ENCODE measurements around the gene NR3C2. TPM values are rescaled to one million over a fixed set of nuclear protein-coding genes. Genes with fewer than 3 reads are reported as not detected.

NR3C2 gene
- polyA plus RNA-seq, 12 donors: 10.3 to 24.0 (median 17.4) TPM; not detected in 1

GRCh38 chr4:148263802-148264201 is 178.4 kb downstream of the NR3C2 start:
- DNase-seq: no peak

- DNase-seq: no peak
These were observed 179.1 kb downstream of the NR3C2 start for GRCh38 chr4:148263127-148263526.

DNA sequence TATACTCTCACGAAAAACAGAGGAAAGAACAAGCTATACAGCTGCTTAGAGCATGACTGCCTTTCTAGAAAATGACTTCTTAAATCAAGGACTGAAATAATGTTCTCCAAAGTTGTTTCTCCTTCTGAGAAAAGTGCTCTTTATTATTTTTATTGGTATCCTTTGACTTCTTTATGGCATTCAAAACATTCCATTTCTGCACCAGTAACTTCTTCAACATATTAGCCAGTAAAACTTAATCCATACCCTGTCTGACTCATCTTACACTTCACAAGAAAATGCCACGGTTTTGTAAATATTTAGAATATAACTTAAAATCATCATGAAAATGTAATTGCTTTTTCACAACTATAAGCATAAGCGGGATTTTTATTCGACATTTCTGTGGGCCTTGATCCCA is 180.4 kb downstream of the NR3C2 start:
- no peak for DNase-seq

GRCh38 chr4:148259841-148260240 is 182.4 kb downstream of the NR3C2 start:
- DNase-seq: no peak

- peak; percentile 67 for DNase-seq
These were observed 183.7 kb downstream of the NR3C2 start for GRCh38 chr4:148258535-148258934.

DNA sequence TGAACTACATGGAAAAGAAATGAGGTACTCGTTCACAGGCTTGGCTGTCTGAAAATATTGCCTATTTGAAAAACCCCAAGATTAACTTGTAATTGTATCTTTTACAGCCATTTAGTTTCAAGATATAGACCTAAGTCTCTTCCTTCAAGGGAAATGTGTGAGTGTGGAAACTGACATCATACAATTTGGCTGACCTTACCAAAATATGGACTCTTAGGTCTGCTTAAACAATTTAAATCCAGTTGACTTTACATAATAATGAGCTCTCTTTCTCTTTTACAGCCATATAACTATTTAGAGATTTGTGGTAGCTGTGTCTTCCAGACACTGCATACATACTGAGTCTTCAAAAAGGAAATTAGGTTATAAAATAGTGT is 186.9 kb downstream of the NR3C2 start:
- DNase-seq: peak; percentile 21

DNA sequence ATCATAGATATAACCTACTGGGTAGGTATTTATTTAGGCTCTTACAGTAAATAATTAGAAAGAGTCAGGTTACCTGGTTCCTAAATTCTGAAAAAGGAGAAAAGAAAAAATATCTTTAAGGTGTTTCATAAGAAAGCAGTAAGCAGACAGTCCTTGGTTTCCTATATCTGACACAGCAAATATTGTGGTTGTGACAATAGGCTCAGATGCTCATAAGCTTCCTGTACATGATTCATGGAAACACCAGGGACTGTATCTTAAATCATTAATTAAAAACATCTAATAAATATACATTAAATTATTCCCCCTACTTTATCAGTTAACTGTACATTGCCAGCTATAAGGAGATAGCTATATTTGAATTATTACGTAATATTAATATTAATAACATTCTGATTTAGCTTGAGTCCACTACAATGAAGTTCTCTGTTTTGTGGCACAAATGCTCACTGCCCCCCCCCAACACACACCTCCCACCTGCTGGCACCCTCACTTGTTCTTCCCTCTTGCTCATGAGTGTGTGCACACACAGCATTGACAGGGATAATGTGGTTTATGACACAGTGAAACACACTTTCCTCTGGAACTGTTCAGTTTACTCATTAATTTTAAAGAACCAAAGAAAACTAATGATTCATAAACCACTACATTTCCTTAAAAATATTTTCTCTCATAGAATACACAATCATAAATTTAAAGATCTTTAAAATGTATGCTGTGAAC is 187.4 kb downstream of the NR3C2 start:
- DNase-seq: no peak

DNA sequence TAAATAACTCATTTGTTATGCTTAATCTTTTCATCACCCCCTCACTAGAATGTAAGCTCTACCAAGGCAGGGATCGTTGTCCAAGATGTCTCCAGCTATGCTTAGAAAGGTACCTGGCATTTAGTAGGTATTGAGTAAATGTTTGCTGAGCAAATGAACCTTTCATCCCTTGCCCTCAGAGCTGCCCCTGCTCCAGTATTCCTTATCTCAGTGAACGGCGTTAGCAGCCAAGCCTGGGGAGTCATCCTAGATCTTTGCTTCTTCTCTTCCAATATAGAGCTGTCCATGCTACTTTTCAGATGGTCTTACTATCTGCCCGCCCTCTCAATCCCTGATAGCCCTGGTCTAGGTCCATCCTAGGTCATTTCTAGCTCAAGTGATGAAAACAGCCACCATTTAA is 188.4 kb downstream of the NR3C2 start:
- no peak for DNase-seq

- no peak for DNase-seq
These were observed 193.4 kb downstream of the NR3C2 start for GRCh38 chr4:148248824-148249223.

GRCh38 chr4:148245015-148245414 is 197.2 kb downstream of the NR3C2 start:
- DNase-seq: no peak

DNA sequence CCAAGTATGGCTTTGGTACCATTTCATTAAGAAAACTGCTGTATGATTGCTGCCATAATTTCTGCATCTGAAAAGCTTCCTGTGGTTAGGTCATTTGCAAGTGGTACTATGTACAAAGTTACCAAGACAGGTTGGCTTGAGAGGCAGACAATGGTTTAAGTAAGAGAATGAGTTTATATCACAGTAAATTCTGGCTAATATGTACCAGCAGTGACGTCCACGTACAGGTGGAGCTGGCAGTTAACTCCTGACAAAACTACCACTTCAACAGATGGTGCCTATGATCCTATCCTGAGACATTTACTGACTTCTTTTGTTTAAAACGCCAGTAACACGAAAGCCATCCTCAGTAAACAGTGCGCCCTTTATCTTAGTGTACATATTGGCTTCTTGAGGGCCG is 198.4 kb downstream of the NR3C2 start:
- no peak for DNase-seq

DNA sequence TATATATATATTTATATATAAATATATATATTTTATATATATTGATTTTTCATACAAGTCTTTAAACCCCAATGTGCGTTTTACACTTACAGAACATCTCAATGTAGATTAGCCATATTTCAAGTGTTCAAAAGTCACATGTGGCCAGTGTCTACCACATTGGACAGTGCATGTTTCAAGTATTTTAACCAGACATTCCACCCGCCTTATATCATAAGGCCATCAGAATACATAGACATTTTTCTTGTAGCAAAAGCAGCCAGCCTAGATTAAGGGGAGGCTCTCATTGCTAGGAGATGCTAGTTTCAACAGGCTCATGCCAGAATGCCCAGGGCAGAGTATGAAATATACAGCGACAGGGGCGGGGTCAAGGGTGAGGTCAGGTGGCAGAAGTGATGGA is 202.0 kb downstream of the NR3C2 start:
- no peak for DNase-seq

DNA sequence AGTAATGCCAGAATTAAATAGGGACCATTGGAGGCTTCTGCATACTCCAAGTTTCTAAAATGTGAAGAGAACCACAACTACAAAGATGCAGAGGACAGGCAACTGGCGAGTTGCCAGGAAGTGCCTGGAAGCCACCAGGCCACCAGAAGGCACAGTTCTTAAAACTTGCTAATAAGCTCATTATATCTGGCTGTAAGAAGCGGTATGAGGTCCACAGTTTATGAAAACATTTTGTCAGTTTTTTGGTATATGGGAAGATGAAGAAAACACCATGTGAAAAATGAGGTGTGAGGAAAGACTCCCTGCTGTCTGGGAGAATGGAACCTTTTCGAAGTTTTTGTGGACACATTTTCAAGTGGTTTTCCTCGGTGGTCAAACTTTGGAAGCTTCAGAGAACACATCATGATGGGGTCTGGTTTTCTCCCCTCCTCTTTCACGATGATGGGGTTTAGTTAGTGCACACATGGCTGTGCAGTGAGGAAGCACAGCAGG is 202.7 kb downstream of the NR3C2 start:
- no peak for DNase-seq

DNA sequence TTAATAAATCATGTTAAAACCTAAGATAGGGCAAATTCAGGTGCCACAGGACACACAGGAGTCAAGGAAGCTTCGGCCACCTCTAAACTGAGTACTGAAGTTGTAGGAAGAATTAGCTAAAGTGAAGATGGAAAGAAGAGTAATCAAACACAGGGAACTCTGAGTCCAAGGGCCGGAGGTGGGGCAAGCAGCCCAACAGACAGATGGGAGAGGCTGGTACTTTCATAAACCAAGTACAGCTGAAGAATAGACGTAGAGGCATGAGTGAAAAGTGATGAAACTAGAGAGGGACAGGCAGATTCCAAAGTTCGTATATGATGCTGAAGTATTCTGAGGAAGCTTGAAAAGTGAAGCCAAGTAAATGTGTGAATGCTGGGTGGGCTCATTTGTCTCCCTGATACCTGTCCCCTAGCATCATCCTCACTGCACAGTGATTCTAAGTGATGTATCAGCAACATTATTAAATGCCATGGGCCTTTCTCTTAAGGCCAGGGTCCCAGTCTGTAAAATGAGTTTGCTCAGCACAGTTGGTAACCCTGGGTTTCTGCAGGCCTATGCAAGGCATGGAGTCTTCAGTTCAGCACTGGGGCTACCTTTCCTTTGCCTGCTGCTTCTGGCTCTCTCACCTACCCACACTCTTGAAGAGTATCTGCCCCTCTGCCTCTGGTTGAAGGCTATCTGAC is 203.3 kb downstream of the NR3C2 start:
- DNase-seq: no peak

DNA sequence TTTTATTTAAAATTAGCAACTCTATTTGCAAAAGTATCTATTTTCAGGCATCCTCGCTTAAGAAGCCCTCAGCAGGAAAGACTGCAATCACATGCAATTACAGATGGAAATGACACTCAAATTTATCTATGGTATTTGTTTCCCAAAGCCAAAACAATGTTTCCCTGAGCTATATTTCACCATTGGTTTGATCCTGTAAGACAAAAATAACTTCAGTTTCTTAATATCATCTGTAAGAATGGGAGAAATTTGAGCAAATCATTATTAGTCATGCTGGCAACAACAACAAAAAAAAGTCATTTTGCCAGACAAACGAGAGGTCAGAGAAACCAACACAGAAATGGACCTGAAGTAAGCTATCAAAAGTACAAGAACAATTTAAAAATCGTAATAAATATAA is 204.1 kb downstream of the NR3C2 start:
- DNase-seq: no peak

DNA sequence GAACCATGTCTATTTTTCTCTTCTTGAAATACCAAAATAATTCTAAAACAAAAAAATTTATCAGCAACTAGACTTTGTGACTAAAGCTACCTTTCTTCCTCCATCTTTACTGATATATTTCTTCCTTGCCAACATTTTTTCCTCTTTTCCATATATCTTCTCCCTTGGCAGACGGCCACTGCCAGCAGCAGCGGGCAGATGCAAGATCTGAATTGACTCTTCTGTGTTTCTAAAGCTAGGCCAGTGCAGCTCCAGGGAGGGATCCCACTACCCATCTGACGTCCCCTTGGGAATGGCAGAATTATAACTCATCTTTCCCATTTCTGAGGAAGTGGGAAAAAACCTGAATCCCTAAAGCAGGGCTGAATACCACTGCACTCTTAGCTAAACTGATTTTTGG is 206.4 kb downstream of the NR3C2 start:
- no peak for DNase-seq

DNA sequence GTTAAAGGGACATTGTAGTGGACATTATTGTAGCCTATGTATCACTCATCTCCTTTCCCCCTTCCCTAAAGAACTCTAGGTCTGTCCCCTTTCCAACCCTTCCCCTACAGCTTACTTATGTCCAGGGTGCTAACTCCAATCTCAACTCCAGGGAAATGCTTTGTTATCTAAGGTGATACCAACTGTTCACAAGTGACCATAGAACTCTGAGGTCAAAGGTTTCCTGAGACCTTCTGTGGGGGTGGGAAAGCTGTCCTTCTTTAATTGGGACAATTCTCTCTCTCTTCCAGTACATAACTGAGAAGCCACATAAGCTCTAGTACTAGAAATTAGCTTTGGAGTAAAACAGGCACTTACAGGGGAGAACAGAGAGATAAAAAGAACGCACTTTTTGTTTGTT is 212.4 kb downstream of the NR3C2 start:
- no peak for DNase-seq

- no peak for DNase-seq
These were observed 213.2 kb downstream of the NR3C2 start for GRCh38 chr4:148229028-148229427.

DNA sequence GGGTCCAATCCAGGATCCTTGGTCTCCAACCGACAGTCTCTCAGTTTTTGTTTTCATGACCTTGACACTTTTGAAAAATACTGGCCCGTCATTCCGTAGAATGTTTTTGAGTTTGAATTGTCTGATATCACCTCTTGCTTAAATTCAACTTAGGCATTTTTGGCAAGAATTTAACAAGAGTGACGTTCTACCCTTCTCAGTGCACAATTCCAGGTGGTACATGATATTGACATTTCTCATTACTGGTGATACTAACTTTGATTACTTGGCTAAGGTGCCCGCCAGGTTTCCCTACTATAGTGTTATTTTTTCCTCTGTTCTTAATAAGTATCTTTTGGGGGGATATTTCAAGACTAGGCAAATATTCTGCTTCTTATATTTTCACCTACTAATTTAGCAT is 215.1 kb downstream of the NR3C2 start:
- DNase-seq: no peak

- DNase-seq: no peak
These were observed 215.9 kb downstream of the NR3C2 start for GRCh38 chr4:148226341-148226740.

DNA sequence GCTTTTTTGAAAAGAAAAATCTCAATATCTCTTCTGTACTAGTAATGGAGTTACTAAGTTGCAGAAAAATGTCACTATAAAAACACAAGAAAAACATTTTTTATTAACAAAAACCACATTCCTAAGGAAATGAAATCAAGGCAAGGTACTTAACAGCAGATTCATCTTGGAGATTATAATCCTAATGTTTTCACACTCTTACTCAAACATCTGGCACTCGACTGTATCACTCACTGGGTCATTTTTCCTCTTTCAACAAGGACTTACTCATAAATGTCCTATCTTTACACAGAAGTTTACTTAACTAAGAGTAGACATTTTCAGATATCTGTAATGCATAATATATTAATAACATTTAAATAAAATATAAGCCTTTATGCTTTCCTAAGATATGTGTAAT is 216.6 kb downstream of the NR3C2 start:
- no peak for DNase-seq

DNA sequence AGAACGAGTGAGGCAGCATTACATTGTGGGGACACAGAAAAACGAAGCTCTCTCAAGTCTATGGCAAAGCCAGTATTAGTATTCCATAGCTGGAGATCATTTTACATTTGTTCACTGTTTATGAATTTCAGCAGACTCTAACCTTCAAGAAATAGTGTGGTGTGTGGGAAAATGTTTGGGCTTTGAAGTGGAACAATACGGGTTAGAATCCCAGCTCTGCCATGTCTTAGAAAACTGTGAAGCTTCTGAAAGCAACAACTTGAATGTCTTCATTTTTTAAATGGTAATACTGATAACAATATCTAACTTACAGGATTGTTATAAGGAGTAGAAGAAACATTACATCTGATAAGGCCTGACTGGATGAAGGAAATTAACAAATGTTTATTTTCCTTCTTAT is 217.7 kb downstream of the NR3C2 start:
- DNase-seq: no peak

- DNase-seq: no peak
These were observed 219.1 kb downstream of the NR3C2 start for GRCh38 chr4:148222991-148223660.
